GM12801 (cell line): Measurements from ENCODE around the gene TPI1.

Experiments used
- TF ChIP-seq, protein P1 (sequence below): IDR thresholded peaks from one replicate; pipeline ENCODE4 v1.5.1; 2011; ENCODE audit warnings: control low read depth; ENCODE audit not compliant: insufficient read length; ENCODE audit errors: extremely low read depth

The TPI1 gene

DNA sequence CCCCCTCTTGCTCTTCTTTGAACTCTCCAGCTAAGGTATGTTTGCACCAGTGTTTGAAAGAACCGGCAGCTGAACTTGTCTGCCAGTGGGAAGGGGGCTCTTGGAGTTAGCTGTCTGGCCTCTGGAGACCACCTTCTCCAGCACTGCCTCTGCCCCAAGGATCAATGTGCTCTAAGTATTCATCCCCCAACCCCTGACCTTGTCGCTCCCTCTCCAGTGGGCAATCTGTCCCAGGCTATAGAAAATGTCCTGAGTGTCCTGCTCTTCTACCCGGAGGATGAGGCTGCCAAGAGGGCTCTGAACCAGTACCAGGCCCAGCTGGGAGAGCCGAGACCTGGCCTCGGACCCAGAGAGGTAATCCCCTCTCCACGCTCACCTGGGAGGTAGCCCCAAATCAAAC is 36.3 kb upstream of the TPI1 start:
- TF ChIP-seq, protein P1, sequence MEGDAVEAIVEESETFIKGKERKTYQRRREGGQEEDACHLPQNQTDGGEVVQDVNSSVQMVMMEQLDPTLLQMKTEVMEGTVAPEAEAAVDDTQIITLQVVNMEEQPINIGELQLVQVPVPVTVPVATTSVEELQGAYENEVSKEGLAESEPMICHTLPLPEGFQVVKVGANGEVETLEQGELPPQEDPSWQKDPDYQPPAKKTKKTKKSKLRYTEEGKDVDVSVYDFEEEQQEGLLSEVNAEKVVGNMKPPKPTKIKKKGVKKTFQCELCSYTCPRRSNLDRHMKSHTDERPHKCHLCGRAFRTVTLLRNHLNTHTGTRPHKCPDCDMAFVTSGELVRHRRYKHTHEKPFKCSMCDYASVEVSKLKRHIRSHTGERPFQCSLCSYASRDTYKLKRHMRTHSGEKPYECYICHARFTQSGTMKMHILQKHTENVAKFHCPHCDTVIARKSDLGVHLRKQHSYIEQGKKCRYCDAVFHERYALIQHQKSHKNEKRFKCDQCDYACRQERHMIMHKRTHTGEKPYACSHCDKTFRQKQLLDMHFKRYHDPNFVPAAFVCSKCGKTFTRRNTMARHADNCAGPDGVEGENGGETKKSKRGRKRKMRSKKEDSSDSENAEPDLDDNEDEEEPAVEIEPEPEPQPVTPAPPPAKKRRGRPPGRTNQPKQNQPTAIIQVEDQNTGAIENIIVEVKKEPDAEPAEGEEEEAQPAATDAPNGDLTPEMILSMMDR, result no peak

DNA sequence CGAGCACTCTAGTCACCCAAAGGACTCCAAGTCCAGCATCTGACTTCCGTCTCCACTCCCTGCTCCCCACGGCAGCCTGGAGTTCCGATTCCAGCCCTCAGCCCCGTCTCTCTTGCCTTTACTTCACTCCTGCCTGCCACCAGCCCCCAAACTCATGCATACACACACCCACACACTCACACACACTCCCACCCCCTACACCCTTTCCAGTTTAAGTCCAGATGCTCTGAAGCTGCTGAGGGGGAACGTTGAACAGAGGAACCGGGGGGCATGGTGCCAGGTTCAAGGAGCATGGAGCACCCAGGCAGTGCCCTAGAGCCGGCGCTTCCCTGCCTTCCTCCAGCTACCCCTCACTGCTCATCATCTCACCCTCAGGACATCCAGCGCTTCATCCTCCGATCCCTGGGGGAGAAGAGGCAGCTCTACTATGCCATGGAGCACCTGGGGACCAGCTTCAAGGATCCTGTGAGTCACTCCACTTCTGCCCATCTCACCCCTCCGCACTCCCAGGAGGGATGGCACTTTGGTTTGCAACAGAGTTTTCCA is 35.8 kb upstream of the TPI1 start:
- TF ChIP-seq, protein P1, result no peak

DNA sequence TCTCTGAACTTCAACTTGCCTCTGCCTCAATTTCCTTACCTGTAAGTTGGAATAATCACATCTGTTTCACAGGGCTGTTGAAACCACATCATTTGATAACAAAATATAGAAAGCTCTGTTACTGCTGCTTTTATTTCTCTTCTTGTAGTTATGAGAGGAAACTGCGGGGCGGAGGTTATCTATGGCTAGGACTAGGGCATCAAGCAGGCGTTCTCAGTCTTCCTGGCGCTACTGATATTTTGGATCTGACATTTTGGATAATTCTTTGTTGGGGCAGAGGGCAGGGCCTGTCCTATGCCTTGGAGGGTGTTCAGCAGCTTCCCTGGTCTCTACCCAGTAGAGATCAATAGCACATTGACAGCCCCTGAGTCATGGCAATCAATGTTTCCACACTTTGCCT is 35.2 kb upstream of the TPI1 start:
- TF ChIP-seq, protein P1, result no peak

DNA sequence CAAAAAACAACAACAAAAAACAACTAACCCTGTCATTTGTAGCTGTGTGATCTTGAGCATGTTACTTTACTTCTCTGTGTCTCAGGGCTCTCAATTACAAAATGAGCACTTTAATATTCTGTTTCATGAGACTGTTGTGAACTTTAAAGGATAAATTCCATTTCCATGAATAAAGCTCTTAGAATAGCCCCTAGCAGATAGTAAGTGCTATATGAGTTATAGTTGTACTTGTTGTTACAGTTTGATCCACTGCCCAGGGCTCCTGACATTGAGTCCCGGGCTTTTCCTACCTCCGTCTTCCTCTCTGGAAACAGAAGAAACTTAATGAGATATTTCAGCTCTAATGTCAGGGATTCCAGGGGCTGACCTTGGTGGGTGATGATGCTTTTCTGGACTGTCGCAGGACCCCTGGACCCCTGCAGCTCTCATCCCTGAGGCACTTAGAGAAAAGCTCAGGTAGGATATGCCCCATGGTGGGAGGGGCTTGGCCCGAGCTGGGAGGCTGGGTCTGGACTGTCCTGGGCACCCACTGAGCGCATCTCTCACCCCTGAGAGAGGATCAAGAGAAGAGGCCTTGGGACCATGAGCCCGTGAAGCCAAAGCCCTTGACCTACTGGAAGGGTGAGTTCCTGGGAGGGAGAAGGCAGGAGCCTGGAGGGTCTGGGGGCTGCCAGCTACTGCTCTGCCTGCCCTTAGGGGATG is 34.0 kb upstream of the TPI1 start:
- TF ChIP-seq, protein P1, result no peak

DNA sequence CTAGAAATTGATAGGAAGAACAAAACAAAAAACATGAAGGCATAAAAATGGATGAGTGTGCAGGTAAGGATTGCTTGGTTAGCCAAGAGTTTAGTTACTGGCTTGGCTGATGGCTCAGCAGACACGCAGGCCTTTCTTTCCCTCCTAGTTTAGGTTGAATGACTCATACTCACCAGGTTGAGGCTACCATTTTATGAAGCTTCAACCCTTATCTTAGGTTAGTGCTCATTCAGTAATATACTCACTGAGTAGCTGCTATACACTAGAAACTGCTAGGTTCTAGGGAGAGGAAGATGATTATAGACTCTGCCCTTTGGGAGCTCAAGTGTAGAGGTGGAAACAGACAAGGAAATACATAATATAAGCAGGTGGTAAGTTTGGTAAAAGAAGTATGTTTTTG is 33.1 kb upstream of the TPI1 start:
- TF ChIP-seq, protein P1, result no peak

DNA sequence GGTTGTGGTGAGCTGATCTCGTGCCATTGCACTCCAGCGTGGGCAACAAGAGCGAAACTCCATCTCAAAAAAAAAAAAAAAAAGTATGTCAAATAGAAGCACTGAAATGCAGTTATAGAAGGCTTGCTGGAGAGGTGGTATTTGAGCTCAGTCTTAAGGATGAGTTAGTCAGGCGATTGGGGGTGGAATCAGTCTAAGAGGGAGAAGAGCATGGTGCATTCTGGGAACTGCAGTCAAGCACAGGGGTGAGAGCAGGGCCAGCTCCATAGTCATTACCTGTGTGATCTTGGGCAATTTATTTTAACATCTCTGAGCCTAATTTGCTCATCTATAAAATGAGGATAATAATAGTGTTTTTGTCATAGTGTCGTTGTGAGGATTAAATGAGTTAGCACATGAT is 32.5 kb upstream of the TPI1 start:
- TF ChIP-seq, protein P1, result no peak

DNA sequence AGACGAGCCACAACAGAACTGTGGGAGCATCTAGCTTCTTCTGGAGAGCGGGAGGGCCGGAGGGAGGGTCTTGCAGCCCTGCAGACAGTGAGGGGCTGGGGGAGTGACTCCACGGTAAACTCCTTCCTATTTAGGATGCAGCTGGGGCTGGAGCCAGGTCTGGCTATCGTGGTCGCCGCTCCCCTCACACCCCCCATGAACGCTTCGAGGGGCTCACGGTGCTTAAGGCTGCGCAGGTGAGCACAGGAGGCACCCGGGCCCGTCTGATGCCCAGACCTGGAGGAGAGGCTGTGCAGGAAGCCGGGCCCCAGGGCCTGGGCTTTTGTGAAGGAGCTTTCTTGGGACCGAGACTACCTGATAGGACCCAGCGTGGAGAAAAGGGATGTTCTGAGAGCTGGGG is 30.5 kb upstream of the TPI1 start:
- TF ChIP-seq, protein P1, result no peak
